HG03064 (cell line): ENCODE data around the gene HMGCS2.

Source experiments
- ATAC-seq: cut with Tn5 transposase; IDR thresholded peaks from one replicate; pipeline ENCODE4 v1.9.1; 2021; ENCODE audit warnings: low read depth; ENCODE audit not compliant: unreplicated experiment

The HMGCS2 gene

DNA sequence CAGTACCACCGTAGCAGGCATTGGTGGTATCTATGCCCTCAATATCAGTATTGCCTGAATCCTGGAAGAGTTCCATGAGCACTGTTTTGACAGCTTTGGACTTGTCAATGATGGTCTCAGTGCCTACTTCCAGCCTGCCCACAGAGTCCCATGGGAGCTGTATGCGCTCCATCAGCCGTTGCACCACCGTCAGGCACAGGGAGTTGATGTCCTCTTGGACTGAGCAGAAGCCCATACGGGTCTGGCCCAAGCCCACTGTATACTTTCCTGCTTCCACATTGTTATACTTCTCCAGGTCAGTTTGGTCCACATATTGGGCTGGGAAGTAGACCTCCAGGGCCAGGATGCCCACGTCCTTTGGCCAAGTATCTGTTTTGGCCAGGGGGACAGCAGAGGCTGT lies 4.5 kb downstream of the HMGCS2 start:
- ATAC-seq = no peak

DNA sequence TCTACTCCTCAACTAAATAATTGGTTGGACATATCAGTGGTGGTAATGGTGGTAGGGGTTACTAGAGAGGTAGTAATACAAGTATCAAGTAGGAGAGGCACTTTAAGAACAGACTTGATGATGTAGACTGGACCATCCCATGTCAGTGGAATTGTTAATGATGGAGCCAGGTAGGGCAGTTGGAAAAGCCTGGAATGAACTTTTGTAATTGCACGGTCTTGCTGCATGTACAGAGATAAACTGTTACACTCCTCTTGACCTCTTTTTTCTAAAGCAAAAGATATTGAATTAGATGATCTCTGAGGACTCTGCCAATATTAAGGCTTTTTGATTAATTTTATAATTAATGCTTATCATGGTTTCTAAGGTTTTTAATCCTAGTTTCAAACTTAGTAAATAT lies 5.8 kb downstream of the HMGCS2 start:
- ATAC-seq = no peak

- no peak for ATAC-seq
These were observed 6.3 kb downstream of the HMGCS2 start for GRCh38 chr1:119762409-119762808.

- no peak for ATAC-seq
These were observed 10.1 kb downstream of the HMGCS2 start for GRCh38 chr1:119758584-119758983.

GRCh38 chr1:119752592-119752991 lies 16.1 kb downstream of the HMGCS2 start:
- ATAC-seq = no peak

- no peak for ATAC-seq
These were observed 20.7 kb downstream of the HMGCS2 start for GRCh38 chr1:119748040-119748439.

- ATAC-seq = no peak
These were observed 21.3 kb downstream of the HMGCS2 start for GRCh38 chr1:119747451-119747850.

DNA sequence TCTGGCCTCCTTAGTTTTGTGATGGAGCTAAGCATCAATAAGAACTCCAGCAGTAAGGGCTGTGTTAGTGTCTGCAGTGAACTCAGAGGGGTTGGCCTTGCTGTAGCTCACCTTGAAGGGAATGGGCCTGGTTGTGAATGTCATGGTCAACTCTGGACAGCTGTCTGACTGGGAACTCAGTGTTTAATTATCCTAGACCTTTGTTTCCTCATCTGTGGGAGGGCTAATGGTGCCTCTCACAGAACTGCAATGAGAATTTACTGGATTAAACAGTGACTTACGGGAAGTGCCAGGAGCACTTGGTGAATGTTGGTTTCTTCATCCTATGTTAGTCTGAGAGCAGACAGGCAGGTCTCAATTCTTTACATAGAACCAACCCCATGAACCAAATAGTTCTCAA lies 23.7 kb downstream of the HMGCS2 start:
- no peak for ATAC-seq

DNA sequence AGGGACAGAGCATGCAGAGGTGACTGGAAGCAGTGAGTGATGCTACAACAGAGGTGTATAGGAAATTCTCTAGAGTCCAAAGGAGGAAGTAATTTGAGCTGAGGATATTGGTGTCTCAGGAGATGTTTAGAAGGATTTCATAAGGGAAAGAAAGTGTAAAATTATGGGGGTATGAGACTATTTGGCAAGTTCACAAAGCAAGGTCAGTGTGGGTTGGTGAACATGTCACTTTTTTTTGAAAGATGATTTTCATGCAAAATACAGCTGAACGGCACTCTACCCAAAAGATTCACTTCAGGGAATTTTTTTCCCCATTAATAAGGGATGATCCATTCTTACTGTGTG lies 24.1 kb downstream of the HMGCS2 start:
- ATAC-seq = no peak

GRCh38 chr1:119743776-119744597 lies 24.7 kb downstream of the HMGCS2 start:
- ATAC-seq = peak; percentile 65

DNA sequence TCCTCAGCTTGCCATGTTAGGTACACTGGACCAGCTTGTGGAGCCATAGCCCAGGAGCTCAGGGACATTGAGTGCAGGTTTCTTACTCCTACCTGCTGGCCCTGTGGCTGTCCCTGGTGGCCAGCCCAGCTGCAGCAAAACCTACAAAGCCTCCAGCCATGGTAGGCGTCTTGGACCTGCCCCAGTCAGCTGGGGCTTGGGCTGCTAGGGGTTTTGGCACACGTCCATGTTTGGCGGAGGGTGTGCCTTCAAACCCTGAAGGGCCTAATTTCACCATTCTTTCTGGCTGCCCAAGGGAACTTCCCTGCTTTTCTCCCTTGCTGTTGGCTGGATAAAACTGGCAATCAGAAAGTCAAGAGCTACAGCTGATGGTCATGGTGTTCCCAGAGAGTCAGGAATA lies 25.4 kb downstream of the HMGCS2 start:
- no peak for ATAC-seq

DNA sequence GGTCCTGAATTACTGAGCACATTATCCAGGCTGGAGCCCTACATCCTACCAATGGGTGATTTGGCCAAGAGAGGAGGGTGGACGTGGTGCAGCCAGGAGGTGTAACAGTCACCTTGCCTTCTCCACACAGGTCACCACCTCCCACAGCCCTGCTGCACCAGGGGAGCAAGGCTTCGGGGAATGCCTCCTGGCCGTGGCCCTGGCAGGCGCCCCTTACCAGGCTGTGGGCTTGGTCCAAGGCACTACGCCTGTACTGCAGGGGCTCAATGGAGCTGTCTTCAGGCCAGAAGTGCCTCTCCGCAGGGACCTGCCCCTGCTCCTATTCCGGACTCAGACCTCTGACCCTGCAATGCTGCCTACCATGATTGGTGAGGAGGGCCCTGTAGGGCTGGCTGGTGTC lies 26.0 kb downstream of the HMGCS2 start:
- ATAC-seq = no peak

GRCh38 chr1:119742202-119742601 lies 26.5 kb downstream of the HMGCS2 start:
- ATAC-seq = no peak

- ATAC-seq = no peak
These were observed 27.6 kb downstream of the HMGCS2 start for GRCh38 chr1:119740896-119741780.

- no peak for ATAC-seq
These were observed 28.4 kb downstream of the HMGCS2 start for GRCh38 chr1:119740261-119740660.

- no peak for ATAC-seq
These were observed 29.6 kb downstream of the HMGCS2 start for GRCh38 chr1:119739150-119739549.

- no peak for ATAC-seq
These were observed 30.5 kb downstream of the HMGCS2 start for GRCh38 chr1:119738100-119738720.

GRCh38 chr1:119737040-119737682 lies 31.5 kb downstream of the HMGCS2 start:
- no peak for ATAC-seq

DNA sequence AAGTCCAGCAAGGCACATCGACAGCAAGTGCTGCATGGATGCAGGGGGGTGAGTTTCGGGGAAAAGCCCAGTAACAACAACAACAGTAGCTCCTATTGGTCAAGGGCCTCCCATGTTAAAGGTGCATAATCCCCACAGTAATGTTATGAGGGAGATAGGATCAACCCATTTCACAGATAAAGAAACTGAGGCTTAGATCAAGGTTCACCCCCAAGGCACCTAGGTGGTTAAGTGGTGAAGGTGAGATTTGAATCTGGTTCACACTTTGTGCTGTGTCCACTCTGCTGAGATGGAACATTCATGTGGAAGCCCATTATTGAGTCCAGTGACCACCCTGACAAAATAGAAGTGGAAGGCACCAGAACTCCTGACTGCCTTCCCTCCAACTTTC lies 32.1 kb downstream of the HMGCS2 start:
- ATAC-seq = no peak

- no peak for ATAC-seq
These were observed 33.5 kb downstream of the HMGCS2 start for GRCh38 chr1:119735217-119735616.

- ATAC-seq = no peak
These were observed 35.0 kb downstream of the HMGCS2 start for GRCh38 chr1:119733754-119734153.
